Small intestine (tissue), 7 donors: Measurements from ENCODE around the gene SRSF7. TPM values are rescaled to one million over a fixed set of nuclear protein-coding genes. Genes with fewer than 3 reads are reported as not detected.
"Not testable (repeated sequence)": the region's sequence is repeated elsewhere in the genome, so short reads cannot be mapped to it uniquely, and the experiment has no call there.

ENCODE experiments used
- DNase-seq, 2 donors: peaks; one replicate each; pipeline versions ENCODE4 v3.0.0 to v3.0.0-alpha.2; 2013
- FAIRE-seq: peaks from 2 replicates; lab custom pipeline; 2012; peaks lifted over from hg19 to GRCh38; lab: Jason Lieb, UNC
- H3K27ac ChIP-seq, 3 donors: one replicate each; pipeline ENCODE4 v1.5.1; 2013; ENCODE audit warnings: low read length in 2 of 3, mild to moderate bottlenecking in 2 of 3, control low read depth in 1 of 3, inconsistent platforms in 1 of 3, low read depth in 1 of 3, moderate library complexity in 1 of 3
- H3K27me3 ChIP-seq, 3 donors: one replicate each; pipeline ENCODE4 v1.6.1; 2013; ENCODE audit warnings: low read length in 3 of 3, inconsistent platforms in 1 of 3; ENCODE audit not compliant: control insufficient read depth in 3 of 3, insufficient read depth in 3 of 3
- H3K36me3 ChIP-seq, 3 donors: one replicate each; pipeline ENCODE4 v1.6.1; 2013; ENCODE audit warnings: low read length in 3 of 3, inconsistent platforms in 1 of 3, low read depth in 1 of 3, mild to moderate bottlenecking in 1 of 3, moderate library complexity in 1 of 3; ENCODE audit not compliant: control insufficient read depth in 3 of 3, insufficient read depth in 2 of 3
- H3K4me1 ChIP-seq, 3 donors: one replicate each; pipeline ENCODE4 v1.6.1; 2013; ENCODE audit warnings: low read length in 2 of 3, inconsistent platforms in 1 of 3, low read depth in 1 of 3, mild to moderate bottlenecking in 1 of 3, moderate library complexity in 1 of 3; ENCODE audit not compliant: control insufficient read depth in 3 of 3, insufficient read depth in 2 of 3
- H3K4me3 ChIP-seq, 3 donors: one replicate each; pipeline ENCODE4 v1.5.1; 2013; ENCODE audit warnings: low read length in 3 of 3, control low read depth in 1 of 3, inconsistent platforms in 1 of 3, low read depth in 1 of 3, mild to moderate bottlenecking in 1 of 3, moderate library complexity in 1 of 3
- H3K9me3 ChIP-seq, 2 donors: one replicate each; pipeline ENCODE4 v1.6.1; 2013; ENCODE audit warnings: low read depth in 1 of 2, low read length in 1 of 2; ENCODE audit not compliant: control insufficient read depth in 2 of 2, insufficient read depth in 1 of 2
- WGBS, 3 donors: extraction: QIAGEN DNeasy Blood & Tissue Kit; methylation state at CpG; one replicate each; pipeline ENCODE4 v1.1.7; 2013; 5-methylcytosine and 5-hydroxymethylcytosine counted together
- polyA plus RNA-seq, 4 donors: library from polyadenylated mRNA; stranded (reverse) in 3 of 4; unstranded in 1 of 4; fragments of 200-250 nt in 3 of 4; fragments of 120-200 nt in 1 of 4; gene quantifications; one replicate each; pipeline versions ENCODE4 v1.2.1 to v1.2.3, GENCODE V29; 2013
- donor health status: healthy with polysubstance abuse.
- donor health status: control.
- donor health status: control.
- donor health status: Bipolar disorder and iron deficiency.
- donor health status: healthy.

Gene SRSF7
- polyA plus RNA-seq, 4 donors = 78.6 to 205 (median 194) TPM

- no peak for FAIRE-seq
- no peak overlapping the region for H3K4me3 ChIP-seq
These were observed 38.3 kb downstream of the SRSF7 start for GRCh38 chr2:38712871-38713270.

GRCh38 chr2:38712413-38712812 is 38.7 kb downstream of the SRSF7 start:
- no peaks in the 10 kb centered on the region for H3K9me3 ChIP-seq
- no peak overlapping the region for H3K4me3 ChIP-seq
- no peak overlapping the region for H3K27ac ChIP-seq
- no peaks in the 10 kb centered on the region for H3K4me1 ChIP-seq
- DNase-seq (no peak), FAIRE-seq (no peak)
- WGBS, 3 donors = 92 to 97% (median 97%) methylated on average over 7 of the region's 7 CpGs
- H3K27me3 ChIP-seq = no peaks in the 10 kb centered on the region
- peaks cover 2 to 40% (median 7%) of the 10 kb centered on the region in 3 donors for H3K36me3 ChIP-seq

More at GRCh38 chr2:38712871-38713270, 38.3 kb downstream of the SRSF7 start:
- Histone ChIP-seq H3K4me1 (no peaks in the 10 kb centered on the region), H3K27me3 (no peaks in the 10 kb centered on the region), H3K9me3 (no peaks in the 10 kb centered on the region), H3K27ac (no peak overlapping the region), H3K36me3 (peaks cover 2 to 38% (median 7%) of the 10 kb centered on the region in 3 donors)
- DNase-seq = no peak
- 77 to 87% (median 83%) methylated on average over 4 of the region's 4 CpGs for WGBS, 3 donors

- no peak for FAIRE-seq
- Histone ChIP-seq H3K27me3 (no peaks in the 10 kb centered on the region), H3K4me3 (no peak overlapping the region), H3K36me3 (peaks cover 2 to 34% (median 10%) of the 10 kb centered on the region in 3 donors), H3K27ac (no peak overlapping the region), H3K9me3 (no peaks in the 10 kb centered on the region), H3K4me1 (no peaks in the 10 kb centered on the region)
- no peak for DNase-seq
These were observed 39.6 kb downstream of the SRSF7 start for GRCh38 chr2:38711558-38711957.

- DNase-seq = no peak
- Histone ChIP-seq H3K9me3 (no peaks in the 10 kb centered on the region), H3K27me3 (no peaks in the 10 kb centered on the region), H3K27ac (peak overlapping the region in 1 of 3 donors; percentile 27), H3K4me1 (no peaks in the 10 kb centered on the region), H3K4me3 (no peak overlapping the region), H3K36me3 (peaks cover 2 to 41% (median 10%) of the 10 kb centered on the region in 3 donors)
- 61 to 81% (median 67%) methylated on average over 5 of the region's 5 CpGs for WGBS, 3 donors
- FAIRE-seq = no peak
These were observed 41.5 kb downstream of the SRSF7 start for GRCh38 chr2:38709567-38710194.

DNA sequence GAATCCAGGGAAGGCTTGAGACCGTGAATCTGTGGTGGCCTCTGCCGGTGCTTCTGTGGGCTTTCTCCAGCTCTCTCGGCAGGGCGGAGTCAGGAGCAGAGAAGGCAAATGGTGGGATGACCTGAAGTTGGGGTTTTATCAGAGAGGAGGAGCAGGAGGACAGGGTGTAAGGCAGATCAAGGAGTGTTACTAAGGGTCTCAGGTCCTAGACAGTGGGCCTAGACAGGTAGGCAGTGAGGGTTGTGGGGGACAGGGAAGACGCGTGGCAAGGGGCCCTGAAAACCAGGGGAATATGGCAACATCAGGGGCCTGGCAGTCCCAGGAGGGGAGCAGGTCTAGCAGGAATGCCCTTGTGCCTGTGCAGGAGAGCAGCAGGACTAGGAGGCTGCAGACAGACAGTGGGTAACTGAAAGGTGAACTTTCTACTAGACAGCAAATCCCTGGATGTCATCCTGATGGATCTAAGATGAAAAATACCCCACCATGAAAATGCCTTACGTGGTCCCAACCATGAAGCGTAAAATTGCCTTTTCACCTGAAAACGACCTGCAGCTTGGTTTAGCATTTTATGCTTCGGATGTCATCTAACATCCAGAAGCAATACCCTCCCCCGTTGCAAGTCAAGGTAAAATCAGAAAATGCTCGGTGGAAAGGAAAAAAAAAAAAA is 42.1 kb downstream of the SRSF7 start:
- Histone ChIP-seq H3K36me3 (peaks cover 2 to 43% (median 10%) of the 10 kb centered on the region in 3 donors), H3K27me3 (no peaks in the 10 kb centered on the region), H3K4me1 (peaks cover 0 to 4% (median 0%) of the 10 kb centered on the region in 3 donors), H3K4me3 (no peak overlapping the region), H3K9me3 (no peaks in the 10 kb centered on the region), H3K27ac (peak overlapping the region in 1 of 3 donors; percentile 14)
- FAIRE-seq = no peak
- 80 to 86% (median 80%) methylated on average over 12 of the region's 12 CpGs for WGBS, 3 donors
- DNase-seq = no peak

DNA sequence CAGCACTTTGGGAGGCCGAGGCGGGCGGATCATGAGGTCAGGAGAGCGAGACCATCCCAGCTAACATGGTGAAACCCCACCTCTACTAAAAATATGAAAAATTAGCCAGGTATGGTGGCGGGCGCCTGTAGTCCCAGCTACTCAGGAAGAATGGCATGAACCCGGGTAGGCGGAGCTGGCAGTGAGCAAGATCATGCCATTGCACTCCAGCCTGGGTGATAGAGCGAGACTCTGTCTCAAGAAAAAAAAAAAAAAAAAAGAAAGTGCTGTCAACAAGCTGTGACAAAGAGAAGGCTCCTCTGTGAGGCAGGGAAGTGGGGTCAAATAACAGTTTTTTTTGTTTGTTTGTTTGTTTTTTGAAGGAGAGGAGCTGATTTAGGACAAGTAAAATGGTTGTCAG is 42.7 kb downstream of the SRSF7 start:
- WGBS, 3 donors = 90 to 97% (median 91%) methylated on average over 9 of the region's 9 CpGs
- not testable (repeated sequence) for H3K9me3 ChIP-seq, DNase-seq, FAIRE-seq, H3K4me1 ChIP-seq, H3K27me3 ChIP-seq, H3K4me3 ChIP-seq, H3K27ac ChIP-seq
- H3K36me3 ChIP-seq = peaks cover 2 to 44% (median 10%) of the 10 kb centered on the region in 3 donors

- DNase-seq = no peak
- 76 to 85% (median 85%) methylated on average over 6 of the region's 6 CpGs for whole genome bisulfite sequencing, 3 donors
- no peak for FAIRE-seq
- H3K27ac ChIP-seq = no peak overlapping the region
- no peaks in the 10 kb centered on the region for H3K9me3 ChIP-seq
- H3K4me3 ChIP-seq = no peak overlapping the region
- H3K4me1 ChIP-seq = peaks cover 0 to 5% (median 0%) of the 10 kb centered on the region in 3 donors
- H3K36me3 ChIP-seq = peaks cover 2 to 34% (median 9%) of the 10 kb centered on the region in 3 donors
- no peaks in the 10 kb centered on the region for H3K27me3 ChIP-seq
These were observed 44.3 kb downstream of the SRSF7 start for GRCh38 chr2:38706846-38707345.

DNA sequence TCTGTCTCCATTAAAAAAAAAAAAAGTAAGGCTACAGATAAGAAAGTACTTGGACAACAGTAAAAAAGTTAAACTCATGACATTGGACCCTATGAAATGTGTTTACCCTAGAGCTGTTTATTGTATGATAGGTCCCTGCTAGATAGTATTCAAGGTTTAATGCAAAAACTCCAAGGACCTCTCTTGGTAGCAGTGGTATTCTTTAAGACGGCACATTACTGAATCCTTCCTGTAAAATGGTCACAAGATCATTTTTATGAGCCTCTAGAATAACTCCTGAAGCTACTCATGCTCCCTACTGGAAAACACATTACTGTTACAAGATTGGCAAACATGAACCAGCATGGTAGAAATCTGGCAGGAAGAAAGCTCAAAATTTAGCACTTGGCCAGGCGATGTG is 46.5 kb downstream of the SRSF7 start:
- H3K4me1 ChIP-seq = peaks cover 0 to 5% (median 2%) of the 10 kb centered on the region in 3 donors
- WGBS, 3 donors = 92 to 94% (median 93%) methylated on average over 2 of the region's 2 CpGs
- peaks cover 0 to 28% (median 4%) of the 10 kb centered on the region in 3 donors for H3K36me3 ChIP-seq
- H3K27ac ChIP-seq = peak overlapping the region in 1 of 3 donors; percentile 2
- H3K27me3 ChIP-seq = no peaks in the 10 kb centered on the region
- peaks cover 0 to 3% of the 10 kb centered on the region in 2 donors for H3K9me3 ChIP-seq
- DNase-seq (peak in 1 of 2 donors; percentile 49), FAIRE-seq (no peak)
- no peak overlapping the region for H3K4me3 ChIP-seq
